H1 (cell line): Measurements from ENCODE around the gene WDR90. TPM values are rescaled to one million over a fixed set of nuclear protein-coding genes. Genes with fewer than 3 reads are reported as not detected.

Source experiments
- ATF2 ChIP-seq: IDR thresholded peaks from 2 replicates; pipeline ENCODE4 v1.6.1; 2012; ENCODE audit warnings: low read length, inconsistent platforms
- BACH1 ChIP-seq: IDR thresholded peaks from 2 replicates; pipeline ENCODE4 v1.6.1; 2012; ENCODE audit warnings: low read length, improper control_type of control experiment
- CHD1 ChIP-seq: IDR thresholded peaks from 2 replicates; pipeline ENCODE4 v1.6.1; 2012; ENCODE audit warnings: low read depth, low read length, improper control_type of control experiment
- CHD2 ChIP-seq: IDR thresholded peaks from 2 replicates; pipeline ENCODE4 v1.6.1; 2012; ENCODE audit warnings: low read length, improper control_type of control experiment
- CREB1 ChIP-seq: IDR thresholded peaks from 2 replicates; pipeline ENCODE4 v1.6.1; 2012; ENCODE audit warnings: inconsistent platforms
- CTCF ChIP-seq, 3 experiments: IDR thresholded peaks; 1 replicate in 2 of 3; 2 replicates in 1 of 3; pipeline versions ENCODE4 v1.5.1 to v1.6.1; 2011; ENCODE audit warnings: low read length in 3 of 3, mild to moderate bottlenecking in 3 of 3, inconsistent platforms in 2 of 3, low read depth in 1 of 3, moderate library complexity in 1 of 3; ENCODE audit not compliant: insufficient read depth in 1 of 3; ENCODE audit errors: control extremely low read depth in 1 of 3
- E2F6 ChIP-seq: IDR thresholded peaks from 2 replicates; pipeline ENCODE4 v1.6.1; 2012; ENCODE audit warnings: inconsistent platforms
- GABPA ChIP-seq: IDR thresholded peaks from 2 replicates; pipeline ENCODE4 v1.6.1; 2011; ENCODE audit warnings: mild to moderate bottlenecking, low read length, moderate library complexity, borderline replicate concordance; ENCODE audit not compliant: insufficient read depth
- JUN ChIP-seq: IDR thresholded peaks from 2 replicates; pipeline ENCODE4 v1.6.1; 2011; ENCODE audit warnings: low read depth, mild to moderate bottlenecking, improper control_type of control experiment, low read length
- JUND ChIP-seq: IDR thresholded peaks from 2 replicates; pipeline ENCODE4 v1.6.1; 2011; ENCODE audit warnings: mild to moderate bottlenecking, improper control_type of control experiment, low read length
- KDM5A ChIP-seq: fragments of 200-600 bp; IDR thresholded peaks from 2 replicates; pipeline ENCODE4 v1.7.1; 2012; ENCODE audit warnings: mild to moderate bottlenecking, low read length, inconsistent platforms, mixed read lengths
- PHF8 ChIP-seq: fragments of 200-600 bp; sonication (generic); conservative IDR thresholded peaks from 2 replicates; pipeline ENCODE4 v1.7.1; 2012; ENCODE audit warnings: low read depth, mild to moderate bottlenecking, inconsistent platforms, low read length, moderate library complexity
- POLR2AphosphoS5 ChIP-seq: IDR thresholded peaks from 2 replicates; pipeline ENCODE4 v1.6.1; 2011; ENCODE audit warnings: low read depth, low read length
- POU5F1 ChIP-seq: IDR thresholded peaks from 2 replicates; pipeline ENCODE4 v1.6.1; 2011; ENCODE audit warnings: low read depth, mild to moderate bottlenecking, low read length, moderate library complexity
- SAP30 ChIP-seq: fragments of 300-600 bp; sonication (generic); IDR thresholded peaks from 2 replicates; pipeline ENCODE4 v1.7.1; 2012; ENCODE audit warnings: low read length, moderate library complexity, mild to moderate bottlenecking, inconsistent platforms; ENCODE audit not compliant: insufficient read depth, insufficient replicate concordance
- SIN3A ChIP-seq, 2 experiments: IDR thresholded peaks in 1 of 2; conservative IDR thresholded peaks in 1 of 2; 2 replicates each; pipeline ENCODE4 v1.6.1; 2011 to 2012; ENCODE audit warnings: low read length in 2 of 2, improper control_type of control experiment in 1 of 2, low read depth in 1 of 2, mild to moderate bottlenecking in 1 of 2
- SP1 ChIP-seq: IDR thresholded peaks from 2 replicates; pipeline ENCODE4 v1.6.1; 2011; ENCODE audit warnings: low read depth, low read length
- SP2 ChIP-seq: IDR thresholded peaks from 2 replicates; pipeline ENCODE4 v1.6.1; 2012; ENCODE audit warnings: mild to moderate bottlenecking, low read length, inconsistent platforms
- SP4 ChIP-seq: IDR thresholded peaks from 2 replicates; pipeline ENCODE4 v1.6.1; 2012; ENCODE audit warnings: low read length, inconsistent platforms
- TAF1 ChIP-seq: IDR thresholded peaks from 2 replicates; pipeline ENCODE4 v1.6.1; 2011; ENCODE audit warnings: mild to moderate bottlenecking, low read depth, low read length
- YY1 ChIP-seq: IDR thresholded peaks from 2 replicates; pipeline ENCODE4 v1.6.1; 2011; ENCODE audit warnings: low read depth, mild to moderate bottlenecking, low read length
- polyA plus RNA-seq, 7 experiments: library from polyadenylated mRNA; depleted of rRNA in 3 of 7; stranded (reverse) in 5 of 7; unstranded in 2 of 7; fragments of >200 nt in 5 of 7; fragments of 200-250 nt in 2 of 7; gene quantifications; 1 replicate in 5 of 7; 2 replicates in 1 of 7; 4 replicates in 1 of 7; pipeline versions ENCODE4 v1.2.1 to v1.2.3, GENCODE V29; 2011 to 2013; ENCODE audit warnings: missing spikeins in 2 of 7, mixed read lengths in 2 of 7
- total RNA-seq: library from RNA; stranded (reverse); fragmentation: NEBNext Ultra II Directional; extraction: Animal tissue kit (Norgen Biotek cat#: 25700); gene quantifications from 2 replicates; pipeline ENCODE4 v1.2.1, GENCODE V29; 2021

The WDR90 gene
- total and polyA plus RNA-seq, 2 of the 8 experiments (the other 6 are each of a cell fraction or from before 2014, with no cell fraction given) = 24.0 to 47.2 TPM

- TF ChIP-seq PHF8 (no peak), POU5F1 (no peak), CHD2 (no peak), BACH1 (no peak), POLR2AphosphoS5 (0 out of 2 replicates have a peak, but pooled peaks have one; percentile 23), SP1 (peak; percentile 59), ATF2 (no peak), YY1 (no peak), TAF1 (no peak), GABPA (peak; percentile 19), SP4 (no peak), SP2 (no peak), SAP30 (no peak), KDM5A (no peak), JUND (no peak), CHD1 (no peak), JUN (no peak), E2F6 (no peak), SIN3A (conservative IDR thresholded peaks at IDR 0.05 in 1 of 2, IDR thresholded peaks at IDR 0.05 in 1 of 2; ENCODE audit: low read depth in 1 of 2, low read length in 2 of 2) (no peak), CREB1 (no peak), CTCF (IDR thresholded peaks at IDR 0.05; ENCODE audit: control extremely low read depth in 1 of 3, insufficient read depth in 1 of 3, low read depth in 1 of 3, low read length in 3 of 3) (no peak)
These were observed 18.8 kb upstream of the WDR90 start (continued) for GRCh38 chr16:630249-630814.
